ENCODE results near the gene MIA. TPM values are rescaled to one million over a fixed set of nuclear protein-coding genes. Genes with fewer than 3 reads are reported as not detected.

Gene MIA
- not detected for total RNA-seq

GRCh38 chr19:40774916-40775631 is at the start of gene MIA:
Gene MIA, plus strand, starts transcription at chr19:40775521. Its CDS starts 22 bp downstream, at chr19:40775543.

DNA sequence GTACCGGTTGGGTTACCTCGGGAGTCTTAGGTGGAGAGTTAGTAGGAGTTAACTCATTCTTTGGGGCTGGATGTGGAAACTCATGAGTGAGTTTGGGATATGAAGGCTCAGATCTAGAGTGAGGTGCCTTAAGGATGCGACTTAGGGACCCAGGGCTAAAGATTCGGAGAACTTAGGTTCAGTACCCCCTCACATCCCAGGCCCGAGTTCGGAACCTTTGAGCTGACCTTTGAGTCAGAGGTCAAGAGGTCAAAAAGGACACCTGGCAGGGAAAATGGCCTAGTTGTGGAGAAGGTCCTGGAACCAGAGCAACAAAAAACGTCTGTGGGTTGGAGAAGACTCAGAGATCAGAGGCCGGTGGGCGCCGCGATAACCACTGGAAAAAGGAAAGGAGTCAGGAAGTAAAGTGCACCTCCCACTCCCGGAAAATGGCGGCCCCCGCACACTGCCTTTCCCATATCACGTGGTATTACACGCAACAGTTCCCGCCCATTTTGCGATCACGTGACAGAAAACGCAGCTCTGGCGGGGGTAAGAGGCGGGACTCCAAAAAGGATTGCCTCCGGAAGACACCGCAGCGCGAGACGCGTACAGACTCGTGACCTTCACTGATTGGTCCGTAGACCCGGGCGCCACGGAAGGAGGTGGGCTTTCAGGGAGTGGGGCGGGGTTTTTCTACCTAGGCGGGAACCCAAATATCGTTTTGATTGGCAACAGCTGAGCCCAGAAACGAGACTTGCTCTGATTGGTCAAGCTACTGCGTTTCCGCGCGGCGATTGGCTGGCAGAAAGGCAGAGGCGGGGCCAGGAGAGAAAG is 25.1 kb upstream of the MIA start, which contains the start of gene ACTMAP:
TSS of gene ACTMAP (minus strand) at position 420 of the 816 bp plus-strand sequence. CDS start 674 bp downstream, outside the sequence.

GRCh38 chr19:40750874-40751537 is 24.3 kb upstream of the MIA start, which contains the start of gene SNRPA:
Gene SNRPA, plus strand, starts transcription at chr19:40751203. Its CDS starts 206 bp downstream, at chr19:40751409.

DNA sequence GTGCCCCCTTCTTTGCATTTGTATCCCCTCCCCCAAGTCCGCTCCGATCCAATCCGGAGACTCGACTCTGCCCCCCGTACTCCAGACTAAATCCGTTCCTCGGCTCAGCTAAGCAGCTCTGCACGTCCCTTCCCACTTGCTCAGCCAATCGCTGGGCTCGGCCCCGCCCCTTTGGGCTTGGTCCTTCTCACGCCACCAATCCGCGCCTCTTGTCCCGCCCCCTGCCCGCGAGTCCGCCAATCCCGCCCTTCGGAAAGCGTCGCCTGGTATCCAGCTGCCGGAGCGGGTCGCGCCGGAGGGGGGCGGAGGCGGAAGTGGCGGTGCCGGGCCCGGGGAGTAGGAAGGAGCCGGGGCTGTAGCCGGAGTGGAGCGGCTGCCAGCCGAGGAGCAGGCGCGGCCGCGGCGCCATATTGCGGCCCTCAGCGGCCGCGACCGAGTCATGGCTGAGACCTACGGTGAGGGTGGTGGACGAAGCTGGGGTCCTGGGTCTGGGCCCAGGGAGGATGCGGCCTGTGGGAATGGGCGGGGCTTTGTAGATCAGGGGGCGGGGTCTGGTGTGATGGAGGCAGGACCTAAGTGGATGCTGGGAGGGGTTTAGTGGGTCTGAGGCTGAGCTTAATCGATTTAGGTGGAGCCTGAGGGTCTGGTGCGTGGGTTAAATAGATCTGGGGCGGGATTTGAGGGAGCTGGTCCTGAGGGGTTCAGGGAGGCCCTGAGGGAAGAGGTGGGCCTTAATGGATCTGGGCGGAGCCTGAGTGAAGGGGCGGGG is 2.8 kb downstream of the MIA start, which contains the start of gene RAB4B:
TSS of gene RAB4B (plus strand) at position 311 of the 769 bp plus-strand sequence. CDS start at position 440, 129 bp downstream.

GRCh38 chr19:40798683-40799557 is 23.6 kb downstream of the MIA start, which contains the start of gene EGLN2:
Gene EGLN2, plus strand, starts transcription at chr19:40799191. Its CDS starts 1,382 bp downstream, at chr19:40800573.

Other genes starting within 250 kb of the MIA start
- gene SHKBP1, start 198.6 kb upstream of the MIA start, total RNA-seq, result 3.4 TPM
- 31.6 TPM for gene LTBP4, start 174.2 kb upstream of the MIA start, total RNA-seq
- gene NUMBL, start 84.9 kb upstream of the MIA start, total RNA-seq, result 39.8 TPM
- gene COQ8B, start 58.6 kb upstream of the MIA start, total RNA-seq, result 40.7 TPM
- 7.5 TPM for gene ITPKC, start 58.4 kb upstream of the MIA start, total RNA-seq
- gene ACTMAP, start 25.0 kb upstream of the MIA start, total RNA-seq, result 0.94 TPM
- 35.7 TPM for gene SNRPA, start 24.3 kb upstream of the MIA start, total RNA-seq
- 11.9 TPM for gene RAB4B, start 2.7 kb downstream of the MIA start, total RNA-seq
- 80.1 TPM for gene EGLN2, start 23.7 kb downstream of the MIA start, total RNA-seq
- gene CYP2A6, start 74.9 kb downstream of the MIA start, total RNA-seq, result not detected
- not detected for gene CYP2A7, start 106.7 kb downstream of the MIA start, total RNA-seq
- not detected for gene CYP2B6, start 215.8 kb downstream of the MIA start, total RNA-seq